ENCODE data around the gene PTPRN2. TPM values are rescaled to one million over a fixed set of nuclear protein-coding genes. Genes with fewer than 3 reads are reported as not detected.

The PTPRN2 gene
- total and polyA plus RNA-seq, 5 experiments from 2014 or later: 0.69 to 1.5 (median 0.99) TPM

- Mint-ChIP-seq H3K4me3 (no peak overlapping the region), H3K9me3 (no peaks in the 10 kb centered on the region), H3K27me3 (peaks cover 0 to 2% (median 0%) of the 10 kb centered on the region in 5 donors), H3K4me1 (peaks cover 0 to 16% (median 9%) of the 10 kb centered on the region in 4 donors), H3K36me3 (no peaks in the 10 kb centered on the region), H3K27ac (peak overlapping the region in 2 of 10 donors; percentile 44 to 74)
- ATAC-seq: no peak
- POLR2A ChIA-PET: no interaction called here
- DNase-seq: no peak
Observed at GRCh38 chr7:158006841-158007696, 580.6 kb downstream of the PTPRN2 start.

DNA sequence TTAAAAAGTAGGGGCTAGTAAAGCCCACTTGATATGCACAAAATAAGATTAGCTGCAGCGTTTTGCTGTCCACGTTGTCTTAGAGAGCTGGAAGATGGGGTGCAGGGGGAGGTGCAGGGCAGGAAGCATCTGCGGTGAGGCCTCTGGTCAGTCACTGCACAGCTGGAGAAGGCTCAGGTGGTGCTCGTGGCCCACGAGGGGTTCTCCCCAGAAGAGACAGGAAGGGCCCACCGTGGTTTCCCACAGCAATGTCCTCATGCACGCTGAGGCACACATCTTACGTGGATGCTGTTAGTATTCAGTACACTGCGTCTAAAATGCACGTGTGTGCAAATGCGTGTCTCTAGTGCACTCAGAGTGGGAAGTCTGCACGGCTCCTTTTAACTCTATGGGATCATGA is 582.1 kb downstream of the PTPRN2 start:
- Mint-ChIP-seq H3K4me1 (peaks cover 0 to 5% (median 0%) of the 10 kb centered on the region in 4 donors), H3K36me3 (no peaks in the 10 kb centered on the region), H3K27ac (peak overlapping the region in 1 of 10 donors; percentile 57), H3K4me3 (no peak overlapping the region), H3K9me3 (no peaks in the 10 kb centered on the region), H3K27me3 (peaks cover 0 to 2% (median 0%) of the 10 kb centered on the region in 5 donors)
- POLR2A ChIA-PET: no interaction called here
- DNase-seq (no peak), ATAC-seq (no peak)

- H3K27me3 Mint-ChIP-seq: peaks cover 0 to 4% (median 0%) of the 10 kb centered on the region in 5 donors
Observed at GRCh38 chr7:158004123-158004490, 583.5 kb downstream of the PTPRN2 start.

GRCh38 chr7:158003441-158004122 is 584.0 kb downstream of the PTPRN2 start:
- Mint-ChIP-seq H3K4me1 (peaks cover 0 to 5% (median 0%) of the 10 kb centered on the region in 4 donors), H3K27ac (no peak overlapping the region), H3K27me3 (peaks cover 0 to 4% (median 0%) of the 10 kb centered on the region in 5 donors), H3K9me3 (no peaks in the 10 kb centered on the region), H3K36me3 (no peaks in the 10 kb centered on the region), H3K4me3 (no peak overlapping the region)
- no peak for ATAC-seq
- no peak for DNase-seq
- POLR2A ChIA-PET: interaction anchor here (0.6 kb wide), 1 partner anchor 841 kb away, joined by 3 read pairs; no protein-coding TSS in a partner anchor

More at GRCh38 chr7:158004123-158004490, 583.5 kb downstream of the PTPRN2 start:
- H3K4me3 Mint-ChIP-seq: no peak overlapping the region
- no peaks in the 10 kb centered on the region for H3K9me3 Mint-ChIP-seq
- DNase-seq (no peak), ATAC-seq (no peak)
- POLR2A ChIA-PET: no interaction called here
- peaks cover 0 to 5% (median 0%) of the 10 kb centered on the region in 4 donors for H3K4me1 Mint-ChIP-seq
- H3K36me3 Mint-ChIP-seq: no peaks in the 10 kb centered on the region
- no peak overlapping the region for H3K27ac Mint-ChIP-seq

DNA sequence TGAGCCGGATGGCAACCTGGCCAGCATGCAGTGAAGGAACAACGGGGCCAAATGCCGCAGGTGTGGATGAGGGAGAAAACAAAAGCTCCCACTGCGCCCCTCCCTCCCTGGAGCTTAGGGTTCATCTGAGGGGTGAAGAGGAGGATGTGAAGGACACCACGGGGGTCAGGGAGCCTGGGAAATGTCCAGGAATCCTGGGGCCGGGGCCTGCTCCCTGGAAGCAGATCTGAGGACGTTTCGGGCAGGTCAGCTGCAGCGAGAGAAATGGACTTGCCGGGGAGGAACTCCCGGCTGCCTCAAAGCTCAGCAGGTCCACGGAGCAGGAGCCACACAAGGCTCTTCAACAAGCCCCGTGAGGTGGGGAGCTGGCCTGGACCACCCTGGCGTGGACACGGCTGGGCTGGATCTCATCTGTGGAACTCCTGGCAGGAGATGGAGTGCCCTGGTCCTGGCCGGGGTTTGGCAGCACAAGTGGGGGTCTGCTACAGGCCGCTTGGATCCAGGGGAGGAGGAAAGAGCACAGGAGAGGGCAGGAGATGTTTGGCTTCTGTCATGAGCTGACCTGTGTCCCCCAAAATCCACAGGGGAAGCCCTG is 585.0 kb downstream of the PTPRN2 start:
- H3K9me3 Mint-ChIP-seq: no peaks in the 10 kb centered on the region
- no peaks in the 10 kb centered on the region for H3K36me3 Mint-ChIP-seq
- H3K4me3 Mint-ChIP-seq: no peak overlapping the region
- ATAC-seq (no peak), DNase-seq (no peak)
- H3K27me3 Mint-ChIP-seq: peaks cover 0 to 4% (median 0%) of the 10 kb centered on the region in 5 donors
- no peak overlapping the region for H3K27ac Mint-ChIP-seq
- H3K4me1 Mint-ChIP-seq: peaks cover 0 to 5% (median 0%) of the 10 kb centered on the region in 4 donors
- POLR2A ChIA-PET: no interaction called here

DNA sequence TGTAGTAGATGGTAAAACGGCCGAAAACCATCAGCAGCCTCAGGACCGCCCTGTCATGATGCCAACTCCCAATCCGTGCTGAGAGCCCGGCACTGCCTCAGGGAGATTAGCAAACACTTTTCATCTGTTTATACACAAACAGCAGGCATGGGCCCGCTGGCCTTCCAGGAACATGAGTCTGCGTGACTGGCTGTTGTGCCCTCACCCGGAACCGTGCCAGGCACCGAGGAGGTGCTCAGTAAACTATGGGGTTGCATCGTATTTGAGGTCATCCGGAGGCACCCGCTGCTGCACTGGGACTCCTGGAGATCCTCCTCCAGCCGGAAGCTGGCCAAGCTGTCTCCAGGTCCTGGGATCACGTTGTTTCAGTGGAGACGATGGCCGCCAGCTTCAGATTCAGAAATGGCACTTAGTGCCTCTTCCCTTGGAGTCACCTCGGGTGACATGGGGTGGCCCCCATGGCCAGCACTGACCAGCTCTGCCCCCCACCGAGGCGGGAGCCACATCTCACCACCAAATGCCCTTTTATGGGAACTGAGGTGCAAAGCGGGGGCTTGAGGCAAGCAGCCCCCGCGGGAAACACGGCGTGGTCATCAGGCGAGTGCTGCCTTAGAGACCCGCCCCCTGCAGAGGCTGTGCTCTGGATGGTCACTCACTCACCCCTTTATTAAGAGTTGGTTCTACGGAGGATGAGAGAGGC is 585.9 kb downstream of the PTPRN2 start:
- DNase-seq (no peak), ATAC-seq (no peak)
- peak overlapping the region in 2 of 10 donors; percentile 35 to 56 for H3K27ac Mint-ChIP-seq
- H3K9me3 Mint-ChIP-seq: no peaks in the 10 kb centered on the region
- no peaks in the 10 kb centered on the region for H3K36me3 Mint-ChIP-seq
- peaks cover 0 to 4% (median 0%) of the 10 kb centered on the region in 5 donors for H3K27me3 Mint-ChIP-seq
- POLR2A ChIA-PET: no interaction called here
- peaks cover 0 to 5% (median 0%) of the 10 kb centered on the region in 4 donors for H3K4me1 Mint-ChIP-seq
- no peak overlapping the region for H3K4me3 Mint-ChIP-seq

GRCh38 chr7:158001003-158001402 is 586.6 kb downstream of the PTPRN2 start:
- POLR2A ChIA-PET: no interaction called here
- DNase-seq (no peak), ATAC-seq (no peak)
- Mint-ChIP-seq H3K4me3 (no peak overlapping the region), H3K4me1 (peaks cover 0 to 5% (median 0%) of the 10 kb centered on the region in 4 donors), H3K36me3 (no peaks in the 10 kb centered on the region), H3K27ac (no peak overlapping the region), H3K27me3 (peaks cover 0 to 4% (median 0%) of the 10 kb centered on the region in 5 donors), H3K9me3 (no peaks in the 10 kb centered on the region)

GRCh38 chr7:158000160-158000559 is 587.5 kb downstream of the PTPRN2 start:
- ATAC-seq (no peak), DNase-seq (no peak)
- Mint-ChIP-seq H3K9me3 (peaks cover 0 to 4% (median 0%) of the 10 kb centered on the region in 9 donors), H3K27ac (no peak overlapping the region), H3K4me1 (peaks cover 0 to 2% (median 0%) of the 10 kb centered on the region in 4 donors), H3K36me3 (no peaks in the 10 kb centered on the region), H3K27me3 (peaks cover 0 to 4% (median 0%) of the 10 kb centered on the region in 5 donors), H3K4me3 (no peak overlapping the region)
- POLR2A ChIA-PET: no interaction called here

GRCh38 chr7:157998884-157999552 is 588.6 kb downstream of the PTPRN2 start:
- H3K27ac Mint-ChIP-seq: no peak overlapping the region
- peaks cover 0 to 5% (median 0%) of the 10 kb centered on the region in 9 donors for H3K9me3 Mint-ChIP-seq
- DNase-seq: no peak
- H3K36me3 Mint-ChIP-seq: no peaks in the 10 kb centered on the region
- H3K4me1 Mint-ChIP-seq: no peaks in the 10 kb centered on the region
- ATAC-seq: no peak
- no peak overlapping the region for H3K4me3 Mint-ChIP-seq
- peaks cover 0 to 4% (median 0%) of the 10 kb centered on the region in 5 donors for H3K27me3 Mint-ChIP-seq
- POLR2A ChIA-PET: no interaction called here

- ATAC-seq (no peak), DNase-seq (no peak)
- Mint-ChIP-seq H3K9me3 (peaks cover 0 to 5% (median 0%) of the 10 kb centered on the region in 9 donors), H3K4me1 (no peaks in the 10 kb centered on the region), H3K27me3 (peaks cover 0 to 7% (median 0%) of the 10 kb centered on the region in 5 donors), H3K4me3 (no peak overlapping the region), H3K27ac (no peak overlapping the region), H3K36me3 (no peaks in the 10 kb centered on the region)
- POLR2A ChIA-PET: no interaction called here
Observed at GRCh38 chr7:157997471-157997870, 590.2 kb downstream of the PTPRN2 start.

- DNase-seq (no peak), ATAC-seq (no peak)
- no peak overlapping the region for H3K27ac Mint-ChIP-seq
- H3K4me1 Mint-ChIP-seq: no peaks in the 10 kb centered on the region
- H3K4me3 Mint-ChIP-seq: no peak overlapping the region
- no peaks in the 10 kb centered on the region for H3K36me3 Mint-ChIP-seq
- POLR2A ChIA-PET: no interaction called here
- peaks cover 0 to 7% (median 0%) of the 10 kb centered on the region in 5 donors for H3K27me3 Mint-ChIP-seq
- peaks cover 0 to 5% (median 0%) of the 10 kb centered on the region in 9 donors for H3K9me3 Mint-ChIP-seq
Observed at GRCh38 chr7:157997080-157997440, 590.6 kb downstream of the PTPRN2 start.

All from naive thymus-derived CD8-positive, alpha-beta T cell (primary cell).